HG03378 (cell line): Measurements from ENCODE around the gene BLCAP.
"Not testable (repeated sequence)": the region's sequence is repeated elsewhere in the genome, so short reads cannot be mapped to it uniquely, and the experiment has no call there.

Experiments
- ATAC-seq: cut with Tn5 transposase; IDR thresholded peaks from one replicate; pipeline ENCODE4 v1.9.1; 2021; ENCODE audit warnings: mild to moderate bottlenecking, moderate library complexity; ENCODE audit not compliant: unreplicated experiment

BLCAP gene

DNA sequence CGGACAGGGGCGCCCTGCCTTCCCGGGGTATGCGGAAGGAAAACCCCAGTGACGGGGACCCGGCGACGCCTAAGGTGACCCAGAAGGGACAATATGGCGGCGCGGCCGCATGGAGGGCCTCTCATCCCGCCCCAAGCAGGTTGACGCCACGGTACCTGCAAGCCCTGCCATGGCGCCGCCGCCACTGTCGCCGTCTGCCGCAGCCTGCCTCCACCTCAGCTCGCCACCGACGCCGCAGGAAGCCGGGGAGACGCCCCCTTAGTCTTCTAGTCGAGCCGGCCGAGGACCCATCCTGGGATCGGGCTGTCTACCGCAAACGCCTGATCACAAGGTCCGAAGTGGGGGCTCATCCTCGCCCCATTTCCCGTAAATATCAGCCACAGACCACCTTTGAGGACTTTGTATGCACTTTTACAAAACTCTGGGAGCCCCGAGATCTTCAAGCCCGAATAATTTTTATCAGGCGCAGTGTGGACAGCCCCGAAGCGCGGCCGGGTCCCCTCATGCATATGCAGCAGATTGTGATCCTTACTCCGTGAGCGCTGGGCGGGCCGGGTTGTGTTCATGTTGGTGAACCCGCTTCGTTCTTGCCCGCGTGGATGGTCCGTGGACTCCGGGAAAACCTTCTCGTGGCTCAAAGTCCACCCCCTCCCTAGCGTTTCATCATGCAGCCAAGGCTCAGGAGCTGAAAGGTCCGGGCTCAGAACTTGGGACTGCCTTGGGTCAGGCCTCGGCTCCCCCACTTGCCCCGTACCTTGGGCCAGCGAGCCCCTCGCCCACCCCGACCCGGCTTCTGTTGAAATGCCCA, at the start of gene BLCAP:
BLCAP (minus strand) TSS at position 239 of the 808 bp plus-strand sequence. CDS start 8,702 bp downstream, outside the sequence.
- ATAC-seq = peak; percentile 49

DNA sequence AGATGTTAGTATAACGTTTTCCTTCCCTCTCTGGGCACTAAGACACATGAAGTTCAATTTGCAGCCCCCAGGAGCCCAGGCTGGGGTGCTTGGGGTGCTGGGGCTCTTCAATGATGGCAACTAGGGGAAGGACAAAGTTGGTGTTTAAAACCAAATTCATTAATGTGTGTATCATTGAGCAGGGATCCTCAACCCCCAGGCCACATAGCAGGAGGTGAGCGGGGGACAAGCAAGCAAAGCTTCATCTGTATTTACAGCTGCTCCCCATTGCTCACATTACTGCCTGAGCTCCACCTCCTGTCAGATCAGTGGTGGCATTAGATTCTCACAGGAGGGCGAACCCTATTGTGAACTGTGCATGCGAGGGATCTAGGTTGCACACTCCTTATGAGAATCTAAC, 49.8 kb upstream of the BLCAP start:
- not testable (repeated sequence) for ATAC-seq

DNA sequence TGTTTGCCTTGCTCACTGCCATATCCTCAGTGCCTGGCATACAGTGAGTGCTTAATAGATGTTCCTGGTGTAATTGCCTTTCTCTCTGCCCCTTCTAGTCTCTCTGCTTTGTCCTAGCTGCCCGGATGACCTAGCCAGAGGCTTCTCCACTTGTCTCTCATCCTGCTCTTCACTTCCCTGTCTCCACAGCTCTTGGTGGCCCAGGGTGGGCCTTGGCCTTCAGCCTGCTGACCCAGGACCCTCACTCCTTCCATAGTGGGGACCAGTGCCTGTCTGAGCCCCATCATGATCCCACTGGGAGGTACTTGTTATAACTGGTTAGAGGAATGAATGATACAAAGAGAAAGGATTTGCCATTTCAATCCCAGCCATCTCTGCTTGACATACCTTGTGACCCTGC, 49.2 kb upstream of the BLCAP start:
- no peak for ATAC-seq

DNA sequence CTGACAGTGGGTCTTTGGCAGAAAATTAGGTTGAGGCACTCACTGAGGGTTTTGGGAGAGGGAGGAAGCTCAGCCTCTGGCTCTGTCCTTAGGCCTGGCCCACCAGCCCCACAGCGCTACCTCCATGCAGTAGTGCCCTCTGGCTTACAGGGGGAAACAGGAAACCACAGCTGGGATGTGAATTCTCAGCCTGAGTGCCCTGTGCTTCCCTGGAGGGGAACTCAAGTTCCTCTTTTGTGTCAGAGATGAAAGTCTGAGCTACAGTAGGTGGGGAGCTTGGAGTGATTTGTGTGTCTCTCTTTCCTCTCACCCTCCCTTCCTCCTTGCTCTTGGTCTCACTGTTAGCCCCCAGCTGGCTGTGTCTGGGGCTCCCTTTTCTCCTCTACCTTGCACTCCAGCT, 48.2 kb upstream of the BLCAP start:
- no peak for ATAC-seq

GRCh38 chr20:37574199-37574890, 46.7 kb upstream of the BLCAP start:
- no peak for ATAC-seq

DNA sequence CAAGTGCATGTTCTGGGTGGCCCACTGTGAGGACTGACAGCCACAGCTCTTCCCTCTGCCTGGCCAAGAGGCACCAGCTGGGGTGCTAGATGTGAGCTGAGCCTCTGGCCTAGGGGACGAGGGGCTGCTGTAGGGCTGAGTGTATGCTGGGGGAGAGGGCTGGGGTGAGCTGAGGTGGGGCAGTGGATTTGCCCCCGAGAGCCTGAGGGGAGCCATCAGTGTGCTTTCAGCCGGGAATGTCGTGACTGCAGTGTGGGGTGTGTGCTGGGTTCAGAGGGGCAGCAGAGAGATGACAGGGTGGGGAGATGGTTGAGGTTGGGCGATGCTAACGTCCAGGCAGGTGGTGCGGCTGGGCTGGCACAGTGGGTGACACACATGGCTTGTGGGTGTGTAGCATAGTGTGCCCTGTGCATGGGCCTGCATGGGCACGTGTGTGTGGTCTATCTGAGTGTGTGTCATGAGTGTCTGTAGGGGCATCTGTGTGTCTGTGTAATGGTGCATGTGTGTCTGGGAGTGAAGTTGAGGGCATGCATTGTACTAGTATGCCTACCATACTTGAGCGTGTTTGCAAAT, 46.0 kb upstream of the BLCAP start:
- ATAC-seq = no peak

- no peak for ATAC-seq
Measured at GRCh38 chr20:37571033-37571432, 43.4 kb upstream of the BLCAP start.

DNA sequence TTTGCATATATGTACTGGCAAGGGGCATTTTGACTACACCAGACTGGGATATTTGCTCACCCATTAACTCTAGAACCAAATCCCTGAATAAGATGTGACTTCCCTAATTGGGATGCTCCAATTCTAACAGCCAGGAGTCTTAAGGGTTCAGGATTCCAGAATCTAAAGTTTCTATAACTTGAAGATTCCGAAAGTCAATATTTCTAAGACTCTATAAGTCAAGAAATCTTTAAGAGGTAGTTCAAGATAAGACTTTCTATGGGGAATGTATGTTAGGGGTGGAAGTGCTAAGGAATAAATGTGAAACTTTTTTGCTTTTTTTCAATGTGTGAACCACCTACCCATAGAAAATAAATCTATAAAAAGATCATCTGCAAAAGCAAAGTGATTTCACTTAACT, 42.7 kb upstream of the BLCAP start:
- no peak for ATAC-seq

- no peak for ATAC-seq
Measured at GRCh38 chr20:37567671-37568588, 40.3 kb upstream of the BLCAP start.

DNA sequence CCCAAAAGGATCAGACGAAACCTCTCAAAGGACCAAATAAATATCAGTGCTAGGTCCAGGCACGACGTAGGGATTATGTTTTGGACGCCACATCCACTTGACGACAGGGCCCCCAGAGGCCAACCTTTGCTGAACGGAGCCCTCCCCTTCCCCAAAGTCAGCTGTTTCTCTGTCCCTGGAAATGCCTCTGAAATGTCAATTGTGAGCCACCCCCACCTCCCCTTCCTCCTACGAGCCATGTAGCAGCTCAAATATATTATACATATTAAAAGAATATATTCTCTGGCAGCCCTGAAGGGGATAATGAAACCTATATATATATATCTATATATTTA, 39.6 kb upstream of the BLCAP start:
- no peak for ATAC-seq

- no peak for ATAC-seq
Measured at GRCh38 chr20:37566590-37567330, 39.1 kb upstream of the BLCAP start.

- ATAC-seq = no peak
Measured at GRCh38 chr20:37565134-37565811, 37.6 kb upstream of the BLCAP start.

DNA sequence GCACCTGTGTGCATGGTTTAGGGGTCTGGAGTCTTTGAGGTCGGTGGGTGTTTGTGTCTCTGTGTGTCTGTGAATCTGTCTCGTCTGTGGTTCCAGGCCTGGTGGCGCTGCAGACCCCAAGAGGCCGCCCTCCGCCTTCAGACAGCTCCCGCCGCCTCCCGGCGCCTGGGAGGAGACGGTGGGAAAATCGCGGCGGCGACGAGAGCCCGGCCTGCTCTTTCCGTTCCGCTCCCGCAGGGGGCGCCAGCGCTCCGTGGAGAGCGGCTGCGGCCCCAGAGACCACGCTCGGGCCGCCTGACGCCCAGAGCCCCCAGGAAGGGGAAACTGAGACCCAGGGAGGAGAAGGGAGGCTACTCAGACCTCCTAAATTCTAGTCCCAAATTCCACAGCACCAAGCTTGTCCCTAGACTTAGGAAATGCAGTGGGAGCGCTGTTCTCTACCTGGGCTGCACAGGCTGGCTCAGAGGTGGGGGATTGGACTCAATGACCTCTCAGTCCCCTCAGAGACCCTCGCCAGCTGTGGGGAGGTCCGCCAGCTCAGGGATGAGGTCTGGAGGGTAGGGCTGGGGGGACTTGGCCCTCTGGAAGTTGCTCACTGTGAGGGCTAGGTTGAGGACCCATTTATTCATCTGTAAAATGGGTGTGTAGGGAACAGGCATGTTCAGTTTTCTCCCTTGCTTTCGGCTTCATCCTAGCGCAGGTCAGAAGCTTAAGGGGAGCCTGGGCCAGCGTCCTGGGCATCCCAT, 36.9 kb upstream of the BLCAP start:
- no peak for ATAC-seq

DNA sequence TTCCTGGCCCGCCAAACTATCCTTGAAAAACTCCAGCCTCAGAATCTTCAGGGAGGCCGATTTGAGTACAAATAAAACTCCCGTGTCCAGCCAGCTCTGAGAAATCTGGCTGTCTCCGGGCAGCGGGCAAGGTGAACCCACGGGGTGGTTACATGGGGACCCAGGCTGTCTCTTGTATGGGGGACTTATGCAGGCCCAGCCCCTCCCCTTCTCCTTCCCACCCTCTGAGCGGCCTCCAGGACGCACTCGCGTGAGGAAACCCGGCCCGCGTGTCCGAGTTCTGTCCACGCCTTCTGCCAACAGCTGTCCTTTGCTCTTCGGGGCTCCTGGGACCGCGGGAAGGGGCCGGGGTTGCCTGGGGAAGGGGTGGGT, 36.3 kb upstream of the BLCAP start:
- no peak for ATAC-seq

DNA sequence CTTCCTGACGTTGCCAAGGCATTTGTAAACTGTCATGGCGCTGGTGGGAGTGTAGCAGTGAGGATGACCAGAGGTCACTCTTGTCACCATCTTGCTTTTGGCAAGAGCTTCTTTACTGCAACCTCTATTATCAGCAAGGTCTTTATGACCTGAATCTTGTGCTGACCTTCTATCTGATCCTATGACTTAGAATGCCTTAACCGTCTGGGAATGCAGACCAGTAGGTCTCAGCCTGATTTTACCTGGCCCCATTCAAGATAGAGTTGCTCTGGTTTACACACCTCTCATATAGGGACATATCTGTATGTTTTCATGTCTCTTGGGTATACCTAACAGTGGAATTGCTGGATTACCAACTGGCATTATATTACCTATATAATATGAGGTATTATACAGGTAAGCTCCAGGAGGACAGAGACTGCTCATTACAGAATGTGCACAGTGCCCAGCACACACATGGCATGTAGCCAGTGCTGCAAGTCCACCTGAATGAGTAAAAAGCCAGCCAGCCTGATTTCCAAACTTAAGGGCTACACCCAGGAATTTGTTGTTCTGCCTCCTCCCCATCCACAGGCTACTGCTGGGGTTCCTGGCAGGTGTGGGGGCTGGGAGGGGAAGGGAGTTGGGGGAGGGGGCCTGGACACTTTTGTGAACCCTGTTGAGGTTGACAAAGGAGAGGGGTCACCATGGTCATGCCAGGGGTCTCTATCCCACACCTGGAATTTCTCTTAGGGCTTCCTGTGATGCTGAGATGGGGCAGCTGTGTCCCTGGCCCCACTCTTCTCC, 35.2 kb upstream of the BLCAP start:
- ATAC-seq = no peak

DNA sequence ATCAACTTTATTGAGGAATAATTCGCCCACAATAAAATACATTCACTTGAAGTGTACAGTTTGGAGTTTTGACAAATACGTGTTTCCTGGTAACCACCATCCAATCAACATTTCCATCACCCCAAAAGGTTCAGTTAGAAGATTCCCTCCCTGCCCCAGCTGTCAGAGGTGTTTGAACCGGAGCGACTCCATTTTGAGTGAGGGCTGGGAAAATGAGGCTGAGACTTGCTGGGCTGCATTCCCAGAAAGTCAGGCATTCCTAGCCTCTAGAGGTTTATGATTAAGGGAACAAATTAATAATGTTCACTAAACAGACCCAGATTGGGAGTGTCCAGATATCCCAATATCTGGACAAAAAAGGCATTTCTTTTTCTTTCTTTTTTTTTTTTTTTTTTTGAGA, 33.0 kb upstream of the BLCAP start:
- no peak for ATAC-seq

- no peak for ATAC-seq
Measured at GRCh38 chr20:37559312-37560027, 31.8 kb upstream of the BLCAP start.

- ATAC-seq = no peak
Measured at GRCh38 chr20:37558779-37559178, 31.1 kb upstream of the BLCAP start.
